ENCODE measurements around the gene ABHD3. TPM values are rescaled to one million over a fixed set of nuclear protein-coding genes. Genes with fewer than 3 reads are reported as not detected.
"Not testable (repeated sequence)": the region's sequence is repeated elsewhere in the genome, so short reads cannot be mapped to it uniquely, and the experiment has no call there.

Gene ABHD3
- total RNA-seq (2014; rRNA removed; shearing (Covaris generic)) = 47.6 and 56.1 TPM in 2 replicates

- DNase-seq (ENCODE audit: low spot score) = peak; percentile 78
These were observed at the start of gene ABHD3 for GRCh38 chr18:21704603-21705364. Gene ABHD3 (minus strand): TSS chr18:21704774. CDS start chr18:21704665, 109 bp downstream.

- no peak for DNase-seq (ENCODE audit: low spot score)
These were observed 43.5 kb upstream of the ABHD3 start for GRCh38 chr18:21747764-21748693.

GRCh38 chr18:21747268-21747667, 42.7 kb upstream of the ABHD3 start:
- DNase-seq (ENCODE audit: low spot score) = no peak

DNA sequence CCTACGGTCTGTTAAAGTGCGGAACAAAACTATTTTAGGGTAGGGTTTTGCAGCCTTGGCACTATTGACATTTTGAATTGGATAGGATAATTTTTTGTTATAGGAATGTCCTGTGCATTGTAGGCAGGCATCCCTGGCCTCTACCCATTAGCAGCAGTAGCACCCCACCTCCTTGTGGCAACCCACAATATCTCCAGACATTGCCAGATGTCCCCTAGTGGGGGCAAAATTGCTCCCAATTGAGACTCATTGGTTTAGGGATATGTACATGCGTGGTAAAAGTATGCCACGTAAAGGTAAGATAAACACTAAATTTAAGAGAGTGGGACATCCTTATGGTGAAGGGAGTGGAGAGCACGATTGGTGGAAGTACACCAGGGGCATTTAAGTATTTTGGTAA, 40.7 kb upstream of the ABHD3 start:
- no peak for DNase-seq (ENCODE audit: low spot score)

GRCh38 chr18:21743166-21743832, 38.7 kb upstream of the ABHD3 start:
- DNase-seq (ENCODE audit: low spot score) = no peak

DNA sequence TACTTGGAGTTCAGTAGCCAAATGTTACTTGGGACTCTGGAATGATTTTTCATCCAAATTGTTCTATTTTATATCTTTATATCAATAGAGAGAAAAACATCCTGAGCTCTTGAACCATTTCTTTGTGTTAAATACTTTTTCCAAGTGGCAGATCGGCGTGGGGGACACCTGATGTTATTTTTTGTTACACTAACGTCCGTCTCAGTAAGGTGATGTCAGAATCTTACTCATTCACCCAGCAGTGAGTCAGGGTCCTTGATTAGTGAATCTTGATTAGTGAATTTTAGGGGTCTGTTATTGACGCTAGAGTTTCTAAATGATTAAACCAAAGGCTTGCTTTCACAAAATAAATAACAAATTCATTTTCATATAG, 37.7 kb upstream of the ABHD3 start:
- peak; percentile 21 for DNase-seq (ENCODE audit: low spot score)

DNA sequence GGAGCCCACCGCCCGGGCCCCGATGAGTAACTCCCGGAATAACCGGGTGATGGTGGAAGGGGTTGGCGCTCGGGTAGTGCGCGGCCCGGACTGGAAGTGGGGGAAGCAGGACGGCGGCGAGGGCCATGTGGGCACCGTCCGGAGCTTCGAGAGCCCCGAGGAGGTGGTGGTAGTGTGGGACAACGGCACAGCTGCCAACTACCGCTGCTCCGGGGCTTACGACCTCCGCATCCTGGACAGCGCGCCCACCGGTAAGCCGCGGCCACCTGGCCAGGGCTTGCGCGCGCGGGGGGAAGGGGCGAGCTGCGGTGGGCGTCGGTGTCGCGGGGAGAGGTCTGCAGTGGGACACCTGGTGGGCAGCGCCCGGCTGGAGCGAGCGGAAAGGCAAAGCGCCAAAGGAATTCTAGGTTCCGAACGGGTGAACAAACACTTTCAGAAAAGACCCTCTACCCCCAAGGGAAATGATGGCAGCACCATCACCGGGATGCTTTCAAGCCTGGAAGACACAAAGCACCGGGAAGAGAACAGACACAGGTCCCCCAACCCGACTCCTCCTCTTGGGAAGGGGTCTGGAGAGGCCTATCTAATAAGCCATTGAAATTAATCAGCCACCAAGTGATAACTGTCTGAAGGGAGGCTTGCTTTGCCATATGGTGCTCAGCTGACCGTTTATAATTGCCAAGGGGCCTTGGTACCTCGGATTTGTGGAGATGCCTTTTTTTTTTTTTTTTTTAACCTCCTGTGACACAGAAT, 37.2 kb upstream of the ABHD3 start:
- no peak for DNase-seq (ENCODE audit: low spot score)

- no peak for DNase-seq (ENCODE audit: low spot score)
These were observed 36.7 kb upstream of the ABHD3 start for GRCh38 chr18:21741312-21741561.

- DNase-seq (ENCODE audit: low spot score) = peak; percentile 96
These were observed 36.2 kb upstream of the ABHD3 start, which contains the start of gene MIB1 for GRCh38 chr18:21740538-21741311. Gene MIB1 (plus strand): TSS chr18:21740792. CDS start chr18:21741584, 792 bp downstream.

DNA sequence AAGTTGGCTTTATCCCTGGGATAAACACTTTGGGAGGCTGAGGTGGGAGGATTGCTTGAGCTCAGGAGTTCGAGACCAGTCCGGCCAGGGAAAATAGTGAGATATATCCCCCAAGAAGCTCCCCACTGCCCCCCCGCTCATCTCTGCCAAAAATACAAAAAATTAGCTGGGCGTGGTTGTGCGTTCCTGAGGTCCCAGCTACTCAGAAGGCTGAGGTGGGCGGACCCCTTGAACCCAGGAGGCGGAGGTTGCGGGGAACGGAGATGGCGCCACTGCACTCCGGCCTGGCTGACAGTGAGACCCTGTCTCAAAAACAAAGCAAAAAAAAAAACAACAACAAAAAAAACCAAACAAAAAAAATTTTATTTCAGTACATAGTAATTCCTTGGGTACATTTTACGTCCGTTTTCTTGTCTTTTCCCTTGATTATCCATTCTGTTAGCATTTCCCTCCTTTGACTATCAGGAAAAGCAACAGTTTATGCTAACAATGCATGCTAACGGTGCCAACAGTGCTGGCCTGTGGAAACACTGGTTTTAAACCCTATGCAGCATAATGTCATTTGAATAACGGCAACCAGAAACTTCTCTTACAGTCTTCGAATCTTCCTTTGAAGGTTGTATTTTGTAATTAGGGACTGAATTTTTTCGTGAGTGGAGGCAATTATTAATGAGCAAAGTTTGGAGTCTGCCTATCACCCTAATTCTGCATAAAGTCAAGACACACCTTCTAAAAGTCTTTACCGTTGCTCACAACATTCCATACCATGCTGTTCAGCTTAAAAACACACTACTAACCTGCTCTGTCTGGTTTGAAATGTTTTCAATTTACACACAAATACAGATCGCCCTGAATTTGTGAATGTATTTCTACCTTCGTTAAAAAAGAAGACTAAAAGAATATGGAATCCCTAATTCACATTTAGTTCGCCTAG, 35.3 kb upstream of the ABHD3 start:
- DNase-seq (ENCODE audit: low spot score) = peak; percentile 9

DNA sequence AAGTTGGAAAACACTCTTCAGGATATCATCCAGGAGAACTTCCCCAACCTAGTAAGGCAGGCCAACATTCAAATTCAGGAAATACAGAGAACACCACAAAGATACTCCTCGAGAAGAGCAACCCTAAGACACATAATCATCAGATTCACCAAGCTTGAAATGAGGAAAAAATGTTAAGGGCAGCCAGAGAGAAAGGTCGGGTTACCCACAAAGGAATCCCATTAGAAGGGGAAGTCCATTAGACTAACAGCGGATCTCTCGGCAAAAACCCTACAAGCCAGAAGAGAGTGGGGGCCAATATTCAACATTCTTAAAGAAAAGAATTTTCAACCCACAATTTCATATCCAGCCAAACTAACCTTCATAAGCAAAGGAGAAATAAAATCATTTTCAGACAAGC, 32.4 kb upstream of the ABHD3 start:
- DNase-seq (ENCODE audit: low spot score) = not testable (repeated sequence)

DNA sequence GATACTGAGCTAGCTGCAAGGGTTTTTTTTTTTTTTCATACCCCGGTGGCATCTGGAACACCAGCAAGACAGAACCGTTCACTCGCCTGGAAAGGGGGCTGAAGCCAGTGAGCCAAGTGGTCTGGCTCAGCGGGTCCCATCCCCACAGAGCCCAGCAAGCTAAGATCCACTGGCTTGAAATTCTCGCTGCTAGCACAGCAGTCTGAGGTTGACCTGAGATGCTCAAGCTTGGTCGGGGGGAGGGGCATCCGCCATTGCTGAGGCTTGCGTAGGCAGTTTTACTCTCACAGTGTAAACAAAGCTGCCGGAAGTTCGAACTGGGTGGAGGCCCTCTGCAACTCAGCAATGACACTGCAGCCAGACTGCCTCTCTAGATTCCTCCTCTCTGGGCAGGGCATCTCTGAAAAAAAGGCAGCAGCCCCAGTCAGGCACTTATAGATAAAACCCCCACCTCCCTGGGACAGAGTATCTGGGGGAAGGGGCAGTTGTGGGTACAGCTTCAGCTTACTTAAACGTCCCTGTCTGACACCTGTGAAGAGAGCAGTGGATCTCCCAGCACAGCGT, 31.0 kb upstream of the ABHD3 start:
- DNase-seq (ENCODE audit: low spot score) = no peak

GRCh38 chr18:21733011-21733410, 28.4 kb upstream of the ABHD3 start:
- no peak for DNase-seq (ENCODE audit: low spot score)

- no peak for DNase-seq (ENCODE audit: low spot score)
These were observed 23.1 kb upstream of the ABHD3 start for GRCh38 chr18:21727702-21728101.

GRCh38 chr18:21725201-21725600, 20.6 kb upstream of the ABHD3 start:
- no peak for DNase-seq (ENCODE audit: low spot score)

DNA sequence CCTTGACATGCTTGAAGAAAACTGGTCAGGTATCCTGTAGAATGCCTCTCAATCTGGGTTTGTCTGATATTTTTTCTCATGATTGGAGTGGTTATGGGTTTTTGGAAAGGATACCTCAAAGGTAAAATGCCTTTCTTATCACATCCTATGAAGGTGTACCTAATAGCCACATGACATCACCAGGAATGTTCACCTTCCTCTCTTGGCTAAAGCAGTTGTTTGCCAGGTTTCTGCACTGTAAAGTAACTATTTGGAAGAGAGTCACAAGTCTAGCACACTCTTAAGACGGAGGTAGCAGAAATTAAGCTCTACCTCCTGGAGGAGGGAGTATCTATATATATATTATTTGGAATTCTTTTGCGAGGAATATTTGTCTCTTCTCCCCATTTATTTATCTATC, 18.1 kb upstream of the ABHD3 start:
- no peak for DNase-seq (ENCODE audit: low spot score)

DNA sequence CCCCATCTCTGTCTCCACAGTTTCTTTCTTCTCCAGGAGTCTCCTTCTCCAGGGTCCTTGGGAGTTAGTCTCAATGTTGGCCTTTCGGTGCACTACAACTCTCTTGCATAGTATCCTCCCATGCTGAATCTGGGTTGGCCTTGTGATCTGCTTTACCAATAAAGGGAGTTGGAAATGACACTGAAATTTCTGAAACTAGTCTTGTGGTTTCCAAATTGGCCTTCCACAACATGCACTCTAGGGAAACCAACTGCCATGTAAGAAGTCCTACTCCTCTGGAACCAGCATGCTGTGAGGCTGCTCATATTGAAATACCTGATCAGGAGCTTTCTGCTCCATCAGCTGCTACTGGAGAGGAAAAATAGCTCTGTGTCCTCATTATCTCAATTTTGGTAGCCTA, 9.9 kb upstream of the ABHD3 start:
- DNase-seq (ENCODE audit: low spot score) = no peak

DNA sequence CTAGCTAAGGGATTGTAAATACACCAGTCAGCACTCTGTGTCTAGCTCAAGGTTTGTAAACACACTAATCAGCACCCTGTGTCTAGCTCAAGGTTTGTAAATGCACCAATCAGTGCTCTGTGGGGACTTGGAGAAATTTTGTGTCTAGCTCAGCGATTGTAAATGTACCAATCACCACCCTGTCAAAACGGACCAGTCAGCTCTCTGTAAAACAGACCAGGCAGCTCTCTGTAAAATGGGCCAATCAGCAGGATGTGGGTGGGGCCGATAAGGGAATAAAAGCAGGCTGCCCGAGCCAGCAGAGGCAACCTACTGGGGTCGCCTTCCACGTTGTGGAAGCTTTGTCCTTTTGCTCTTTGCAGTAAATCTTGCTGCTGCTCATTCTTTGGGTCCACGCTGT, 2.6 kb upstream of the ABHD3 start:
- not testable (repeated sequence) for DNase-seq (ENCODE audit: low spot score)

DNA sequence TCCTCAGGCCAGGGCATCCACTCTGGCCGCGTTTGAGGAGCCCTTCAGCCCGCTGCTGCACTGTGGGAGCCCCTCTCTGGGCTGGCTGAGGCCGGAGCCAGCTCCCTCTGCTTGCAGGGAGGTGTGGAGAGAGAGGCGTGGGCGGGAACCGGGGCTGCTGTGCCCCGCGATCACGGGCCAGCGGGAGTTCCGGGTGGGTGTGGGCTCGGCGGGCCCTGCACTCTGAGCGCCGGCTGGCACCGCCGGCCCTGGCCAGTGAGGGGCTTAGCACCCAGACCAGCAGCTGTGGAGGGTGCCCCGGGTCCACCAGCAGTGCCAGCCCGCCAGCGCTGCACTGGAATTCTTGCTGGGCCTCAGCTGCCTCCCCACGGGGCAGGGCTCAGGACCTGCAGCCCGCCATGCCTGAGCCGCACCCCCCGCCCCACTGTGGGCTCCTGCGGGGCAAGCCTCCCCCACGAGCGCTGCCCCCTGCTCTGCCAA, 1.9 kb upstream of the ABHD3 start:
- DNase-seq (ENCODE audit: low spot score) = no peak
